AG09319 (cell line): ENCODE results near the gene SPAG6.
"Not testable (repeated sequence)": the region's sequence is repeated elsewhere in the genome, so short reads cannot be mapped to it uniquely, and the experiment has no call there.

ENCODE experiments used
- DNase-seq: peaks from one replicate; pipeline ENCODE4 v3.0.0-alpha.2; 2010; ENCODE audit warnings: low read depth; ENCODE audit errors: extremely low read depth
- CTCF ChIP-seq: IDR thresholded peaks from 2 replicates; pipeline ENCODE4 v1.5.1; 2011; ENCODE audit warnings: low read depth, mild to moderate bottlenecking, inconsistent platforms, low read length, moderate library complexity

SPAG6 gene

GRCh38 chr10:22379059-22379458, 33.8 kb downstream of the SPAG6 start:
- DNase-seq = no peak
- TF ChIP-seq CTCF = no peak

GRCh38 chr10:22381262-22381661, 36.0 kb downstream of the SPAG6 start:
- no peak for TF ChIP-seq CTCF
- DNase-seq = no peak

GRCh38 chr10:22386503-22386902, 41.2 kb downstream of the SPAG6 start:
- TF ChIP-seq CTCF = no peak
- DNase-seq = no peak

- TF ChIP-seq CTCF = no peak
- DNase-seq = no peak
Observed at GRCh38 chr10:22389856-22390589, 44.7 kb downstream of the SPAG6 start.

GRCh38 chr10:22391600-22391999, 46.3 kb downstream of the SPAG6 start:
- no peak for DNase-seq
- TF ChIP-seq CTCF = no peak

- DNase-seq = not testable (repeated sequence)
Observed at GRCh38 chr10:22396195-22396594, 50.9 kb downstream of the SPAG6 start.

GRCh38 chr10:22406916-22407315, 61.6 kb downstream of the SPAG6 start:
- DNase-seq = not testable (repeated sequence)

- DNase-seq = no peak
- TF ChIP-seq CTCF = no peak
Observed at GRCh38 chr10:22410394-22410793, 65.1 kb downstream of the SPAG6 start.

- TF ChIP-seq CTCF = no peak
- no peak for DNase-seq
Observed at GRCh38 chr10:22410846-22411245, 65.5 kb downstream of the SPAG6 start.
